MM.1S (cell line): ENCODE measurements around the gene SLC22A17.

ENCODE experiments used
- DNase-seq: peaks from one replicate; pipeline ENCODE4 v3.0.0-alpha.2; 2015
- H2AFZ ChIP-seq: fragments of 300-600 bp; sonication (generic); 2 replicates; pipeline ENCODE4 v1.6.0; 2016; ENCODE audit warnings: antibody characterized with exemption, low read length
- H3F3A ChIP-seq: fragments of 300-600 bp; sonication (generic); 2 replicates; pipeline ENCODE4 v1.6.1; 2016; ENCODE audit warnings: mild to moderate bottlenecking, antibody characterized with exemption, low read length, moderate library complexity, mixed read lengths; ENCODE audit not compliant: insufficient read depth
- H3K27ac ChIP-seq: fragments of 300-600 bp; sonication (generic); 2 replicates; pipeline ENCODE4 v1.5.1; 2016; ENCODE audit warnings: mild to moderate bottlenecking, low read length
- H3K27me3 ChIP-seq: fragments of 300-600 bp; sonication (generic); replicated peaks from 2 replicates; pipeline ENCODE4 v1.6.0; 2016; ENCODE audit warnings: low read length; ENCODE audit not compliant: insufficient read depth
- H3K36me3 ChIP-seq: fragments of 300-600 bp; sonication (generic); replicated peaks from 2 replicates; pipeline ENCODE4 v1.6.1; 2016; ENCODE audit warnings: mild to moderate bottlenecking, low read length, mixed read lengths; ENCODE audit not compliant: insufficient read depth
- H3K4me1 ChIP-seq: fragments of 300-600 bp; sonication (generic); 2 replicates; pipeline ENCODE4 v1.6.1; 2016; ENCODE audit warnings: low read length, mixed read lengths
- H3K4me2 ChIP-seq: fragments of 300-600 bp; sonication (generic); 2 replicates; pipeline ENCODE4 v1.6.0; 2016; ENCODE audit warnings: low read depth, low read length
- H3K4me3 ChIP-seq: fragments of 300-600 bp; sonication (generic); 2 replicates; pipeline ENCODE4 v1.5.1; 2016; ENCODE audit warnings: low read length, mixed read lengths
- H3K79me2 ChIP-seq: fragments of 300-600 bp; sonication (generic); 2 replicates; pipeline ENCODE4 v1.6.1; 2016; ENCODE audit warnings: mixed run types, low read length, mixed read lengths
- H3K9ac ChIP-seq: fragments of 300-600 bp; sonication (generic); 2 replicates; pipeline ENCODE4 v1.6.1; 2016; ENCODE audit warnings: low read length, mixed read lengths
- H3K9me2 ChIP-seq: fragments of 300-600 bp; sonication (generic); replicated peaks from 2 replicates; pipeline ENCODE4 v1.6.1; 2016; ENCODE audit warnings: mild to moderate bottlenecking, low read length, mixed read lengths; ENCODE audit not compliant: insufficient read depth
- H3K9me3 ChIP-seq: fragments of 300-600 bp; sonication (generic); replicated peaks from 2 replicates; pipeline ENCODE4 v1.6.1; 2016; ENCODE audit warnings: mild to moderate bottlenecking, low read length, mixed read lengths; ENCODE audit not compliant: insufficient read depth
- H4K20me1 ChIP-seq: fragments of 300-600 bp; sonication (generic); 2 replicates; pipeline ENCODE4 v1.6.1; 2016; ENCODE audit warnings: mild to moderate bottlenecking, low read length, moderate library complexity, mixed read lengths; ENCODE audit not compliant: insufficient read depth
- CTCF ChIP-seq: fragments of 300-600 bp; sonication (generic); IDR thresholded peaks from 2 replicates; pipeline ENCODE4 v1.5.1; 2016; ENCODE audit warnings: antibody characterized with exemption, low read length, mixed read lengths
- EZH2 ChIP-seq: fragments of 300-600 bp; sonication (generic); optimal IDR thresholded peaks from 2 replicates; pipeline ENCODE3; 2017; ENCODE audit warnings: low read depth, mild to moderate bottlenecking, antibody characterized with exemption, low read length, mixed read lengths
- EZH2phosphoT487 ChIP-seq: fragments of 300-600 bp; sonication (generic); IDR thresholded peaks from 2 replicates; pipeline ENCODE4 v1.6.1; 2018; ENCODE audit warnings: antibody characterized with exemption, low read length

SLC22A17 gene

GRCh38 chr14:23380976-23381375, 28.3 kb upstream of the SLC22A17 start:
- no peaks in the 10 kb centered on the region for H3K79me2 ChIP-seq
- TF ChIP-seq CTCF: no peak
- TF ChIP-seq EZH2: no peak
- TF ChIP-seq EZH2phosphoT487: no peak
- H4K20me1 ChIP-seq: no peaks in the 10 kb centered on the region
- H2AFZ ChIP-seq: no peak overlapping the region
- H3K27ac ChIP-seq: no peak overlapping the region
- H3K4me1 ChIP-seq: no peaks in the 10 kb centered on the region
- H3K4me3 ChIP-seq: no peak overlapping the region
- no peak for DNase-seq
- no peak overlapping the region for H3K4me2 ChIP-seq
- no peaks in the 10 kb centered on the region for H3K36me3 ChIP-seq
- no peaks in the 10 kb centered on the region for H3K9me2 ChIP-seq
- no peaks in the 10 kb centered on the region for H3K9me3 ChIP-seq
- no peaks in the 10 kb centered on the region; the same call in none of the 2 replicates for H3K27me3 ChIP-seq
- no peak overlapping the region for H3K9ac ChIP-seq
- H3F3A ChIP-seq: no peaks in the 10 kb centered on the region

- Histone ChIP-seq H4K20me1 (no peaks in the 10 kb centered on the region), H3K27me3 (no peaks in the 10 kb centered on the region; the same call in none of the 2 replicates), H2AFZ (no peak overlapping the region), H3K27ac (no peak overlapping the region), H3K4me3 (no peak overlapping the region), H3F3A (no peaks in the 10 kb centered on the region), H3K36me3 (no peaks in the 10 kb centered on the region), H3K9me3 (no peaks in the 10 kb centered on the region), H3K4me2 (no peak overlapping the region), H3K79me2 (no peaks in the 10 kb centered on the region), H3K9ac (no peak overlapping the region), H3K9me2 (no peaks in the 10 kb centered on the region), H3K4me1 (no peaks in the 10 kb centered on the region)
- no peak for DNase-seq
- no peak for TF ChIP-seq EZH2
- no peak for TF ChIP-seq CTCF
- TF ChIP-seq EZH2phosphoT487: no peak
These were observed 27.7 kb upstream of the SLC22A17 start for GRCh38 chr14:23380197-23380914.

- peak; percentile 31 for DNase-seq
- H3K79me2 ChIP-seq: no peaks in the 10 kb centered on the region
- TF ChIP-seq CTCF: peak; percentile 74
- TF ChIP-seq EZH2phosphoT487: no peak
- H3K27me3 ChIP-seq: no peaks in the 10 kb centered on the region; the same call in none of the 2 replicates
- no peaks in the 10 kb centered on the region for H3K36me3 ChIP-seq
- H3K9me2 ChIP-seq: no peaks in the 10 kb centered on the region
- H4K20me1 ChIP-seq: no peaks in the 10 kb centered on the region
- H3K4me2 ChIP-seq: no peak overlapping the region
- no peak overlapping the region for H3K9ac ChIP-seq
- no peak overlapping the region for H3K27ac ChIP-seq
- no peak overlapping the region for H2AFZ ChIP-seq
- H3K4me1 ChIP-seq: no peaks in the 10 kb centered on the region
- H3K9me3 ChIP-seq: no peaks in the 10 kb centered on the region
- H3F3A ChIP-seq: no peaks in the 10 kb centered on the region
- H3K4me3 ChIP-seq: no peak overlapping the region
These were observed 26.9 kb upstream of the SLC22A17 start for GRCh38 chr14:23379366-23380196.
